ENCODE measurements around the gene MRPL52.

DNA sequence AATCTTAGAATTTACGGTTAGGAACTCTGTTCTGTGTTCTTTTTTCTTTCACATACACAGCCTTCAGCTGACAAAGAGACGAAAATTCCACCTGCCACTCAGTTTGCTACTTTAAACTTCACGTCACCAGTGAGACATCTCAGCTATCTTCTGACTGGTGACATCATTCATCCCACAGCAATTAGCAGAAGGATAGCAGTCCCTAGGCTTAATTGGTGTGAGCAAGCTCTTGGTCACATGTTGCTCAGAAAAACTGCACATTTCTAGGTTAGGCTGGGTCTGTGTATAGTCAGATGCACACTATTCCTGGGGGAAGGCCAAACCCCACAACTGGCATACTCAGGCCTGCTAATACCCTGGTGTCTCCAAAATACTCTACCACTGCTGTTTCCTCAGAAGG lies 38.4 kb upstream of the MRPL52 start:
- TF ChIP-seq POLR2A (IDR thresholded peaks at IDR 0.05) (no peak), CTCF (IDR thresholded peaks at IDR 0.05) (no peak)

Measured in heart left ventricle (tissue), 13 donors.